ENCODE data around the gene SYNE4. TPM values are rescaled to one million over a fixed set of nuclear protein-coding genes. Genes with fewer than 3 reads are reported as not detected.

Gene SYNE4, protein sequence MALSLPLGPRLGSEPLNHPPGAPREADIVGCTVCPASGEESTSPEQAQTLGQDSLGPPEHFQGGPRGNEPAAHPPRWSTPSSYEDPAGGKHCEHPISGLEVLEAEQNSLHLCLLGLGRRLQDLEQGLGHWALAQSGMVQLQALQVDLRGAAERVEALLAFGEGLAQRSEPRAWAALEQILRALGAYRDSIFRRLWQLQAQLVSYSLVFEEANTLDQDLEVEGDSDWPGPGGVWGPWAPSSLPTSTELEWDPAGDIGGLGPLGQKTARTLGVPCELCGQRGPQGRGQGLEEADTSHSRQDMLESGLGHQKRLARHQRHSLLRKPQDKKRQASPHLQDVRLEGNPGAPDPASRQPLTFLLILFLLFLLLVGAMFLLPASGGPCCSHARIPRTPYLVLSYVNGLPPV
- total RNA-seq = under 0.01 TPM in 1 of 2 replicates, not detected in the other

DNA sequence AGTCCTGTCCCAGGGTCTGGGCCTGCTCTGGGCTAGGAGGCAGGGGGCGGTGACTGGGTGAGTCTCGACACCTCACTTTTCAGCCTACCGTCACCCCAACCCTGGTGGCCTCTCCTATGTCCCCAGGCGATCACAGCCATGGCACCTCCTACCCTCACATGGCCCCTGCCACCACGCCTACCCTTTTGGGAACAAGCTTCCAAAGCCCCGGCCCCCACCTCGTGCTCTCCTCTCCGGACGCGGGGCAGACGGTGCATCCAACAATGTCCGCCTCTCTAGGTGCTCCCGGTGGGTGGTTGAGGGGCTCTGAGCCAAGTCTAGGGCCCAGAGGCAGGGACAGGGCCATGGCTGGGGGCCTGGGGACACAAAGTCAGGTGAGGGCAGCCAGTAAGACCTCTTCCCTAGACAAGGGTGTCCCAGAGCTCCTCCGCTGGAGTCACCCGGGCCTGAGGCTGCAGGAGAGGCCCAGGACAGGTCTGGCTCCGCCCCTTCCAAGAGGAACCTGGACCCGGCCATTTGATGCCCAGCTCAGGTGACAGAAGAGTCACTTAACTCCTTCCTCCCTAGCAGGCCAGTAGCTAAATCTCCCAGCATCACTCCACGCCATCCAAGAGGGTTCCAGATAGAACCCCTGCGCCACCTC is at the start of gene SYNE4:
SYNE4 (minus strand) TSS at position 478 of the 643 bp plus-strand sequence; CDS start at position 346, 132 bp downstream.

DNA sequence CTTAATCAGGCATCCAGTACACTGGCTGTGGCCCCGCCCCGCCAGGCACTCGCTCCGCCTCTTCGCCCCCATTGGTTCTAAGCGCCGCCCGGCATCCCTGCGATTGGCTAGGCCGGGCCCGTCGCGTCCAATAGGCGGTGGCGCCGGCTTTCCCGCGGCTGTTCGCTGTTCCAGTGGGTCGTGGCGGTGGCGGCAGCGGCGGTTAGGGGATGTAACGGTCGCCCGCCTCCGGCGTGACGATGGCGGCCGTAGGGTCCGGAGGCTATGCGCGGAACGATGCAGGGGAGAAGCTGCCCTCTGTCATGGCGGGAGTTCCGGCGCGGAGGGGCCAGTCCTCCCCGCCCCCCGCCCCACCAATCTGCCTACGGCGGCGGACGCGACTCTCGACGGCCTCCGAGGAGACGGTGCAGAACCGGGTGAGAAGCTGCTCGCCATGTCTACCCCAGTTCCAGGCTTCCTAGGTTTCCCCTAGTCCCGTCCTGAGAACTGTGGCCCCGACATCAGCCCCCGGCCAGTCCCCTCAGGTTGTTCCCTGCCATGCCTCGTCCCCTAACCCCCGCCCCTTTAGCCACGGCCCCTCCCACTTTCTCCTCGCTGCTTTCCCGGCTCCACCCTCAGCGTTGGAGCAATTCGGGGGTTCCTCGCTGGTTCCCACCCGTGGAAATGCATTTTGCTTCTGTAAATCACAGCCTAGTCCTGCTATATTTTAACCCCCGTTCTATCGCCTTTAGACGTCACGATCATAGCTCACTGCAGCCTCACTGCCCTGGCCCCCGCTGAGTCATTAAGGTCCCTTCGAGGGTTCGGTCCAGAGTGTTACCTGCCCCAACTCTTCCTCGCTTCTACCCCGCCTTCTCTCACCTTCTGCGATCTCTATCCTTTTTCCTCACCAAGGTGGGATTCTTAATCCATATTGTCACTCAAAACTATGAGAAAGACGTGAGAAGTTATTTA is 46.4 kb upstream of the SYNE4 start, which contains the start of gene WDR62:
WDR62 (plus strand) TSS at position 165 of the 954 bp plus-strand sequence; CDS start at position 240, 75 bp downstream.

DNA sequence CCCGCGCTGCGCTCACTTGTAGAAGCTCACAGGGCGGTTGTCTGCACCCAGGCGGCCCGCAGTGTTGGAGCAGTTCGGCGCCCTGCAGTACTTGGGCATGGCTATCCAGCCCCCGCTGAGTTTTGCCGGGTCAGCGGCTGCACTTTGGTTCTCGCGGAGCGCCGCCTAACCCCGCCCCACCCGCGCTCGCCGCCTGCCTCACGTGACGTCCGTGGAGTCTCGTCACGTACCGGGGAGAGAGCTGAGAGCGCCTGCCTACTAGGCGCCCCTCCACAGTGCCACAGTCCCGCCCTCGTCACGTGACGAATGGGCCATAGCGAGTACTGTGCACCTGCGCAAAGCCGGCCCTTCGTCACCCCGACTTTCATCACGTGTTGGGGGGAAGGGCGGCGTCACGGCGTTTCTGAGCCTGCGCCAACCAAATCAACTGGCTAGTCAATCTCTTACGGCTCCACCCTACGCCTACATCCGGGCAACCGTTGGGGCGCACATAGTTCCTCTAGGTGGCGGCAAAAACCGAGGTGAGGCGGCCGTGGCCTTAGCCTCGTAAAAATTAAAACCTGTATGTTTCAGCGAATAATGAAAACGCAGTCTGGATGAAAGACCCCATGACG is 45.6 kb upstream of the SYNE4 start, which contains the start of gene THAP8:
THAP8 (minus strand) TSS at position 167 of the 614 bp plus-strand sequence; CDS start at position 99, 68 bp downstream.

GRCh38 chr19:36032251-36033104 is 23.9 kb upstream of the SYNE4 start, which contains the start of gene CLIP3:
Gene CLIP3 (minus strand): TSS chr19:36032873. CDS start chr19:36032357, 516 bp downstream.

DNA sequence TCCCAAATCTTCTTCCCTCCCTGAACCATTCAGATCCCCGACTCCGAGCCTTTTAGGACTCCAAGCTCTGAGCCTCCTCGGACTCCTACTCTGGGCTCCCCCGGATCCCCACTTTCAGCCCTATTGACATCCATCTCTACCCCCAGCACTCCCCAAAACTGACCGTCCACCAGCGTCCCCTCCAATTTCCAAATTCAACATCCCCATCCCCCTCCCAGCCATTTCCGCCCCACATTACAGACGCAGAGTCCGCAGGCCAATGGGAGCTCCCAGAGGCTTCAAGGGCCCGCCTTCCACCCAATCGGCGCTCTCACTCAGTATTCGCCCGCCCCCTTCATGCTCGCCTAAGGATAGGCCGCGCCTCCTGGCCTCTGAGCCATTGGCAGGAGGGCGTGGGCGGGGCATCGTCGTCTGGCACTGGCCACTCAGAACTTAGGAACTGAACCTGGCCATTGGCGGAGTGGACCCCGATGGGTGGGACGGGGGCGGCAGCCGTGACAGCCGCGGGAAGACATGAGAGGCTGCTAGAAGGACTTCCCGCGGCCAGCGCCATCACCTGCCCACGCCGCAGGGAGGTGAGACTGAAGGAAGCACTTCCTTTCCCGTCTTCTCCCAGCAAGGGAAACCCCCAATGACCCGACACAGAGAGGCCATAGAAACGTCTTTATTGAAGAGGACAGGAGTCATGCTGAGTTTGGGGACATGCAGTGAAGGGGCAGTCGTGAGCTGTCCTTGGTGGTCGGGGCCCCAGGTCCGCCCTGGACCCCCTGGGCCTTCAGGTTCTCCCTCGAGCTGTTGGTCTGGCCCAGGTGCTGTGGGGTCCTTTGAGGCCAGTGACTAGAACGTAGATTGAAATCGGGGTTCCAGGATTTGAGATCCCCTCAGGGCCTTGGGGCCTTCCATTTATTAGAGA is 5.7 kb upstream of the SYNE4 start, which contains the start of gene ALKBH6:
ALKBH6 (minus strand) TSS at position 202 of the 913 bp plus-strand sequence. CDS start 816 bp downstream, outside the sequence.

GRCh38 chr19:35995048-35995993 is 13.3 kb downstream of the SYNE4 start, which contains the start of gene SDHAF1:
Gene SDHAF1 (plus strand): TSS chr19:35995188. CDS start chr19:35995275, 87 bp downstream.

Small RNA genes lying within 50 kb of the gene (small RNA-seq; reads per million reads assigned to genes)
- not detected for gene AF038458.1

Other genes starting within 250 kb of the SYNE4 start
- gene ARHGAP33, start 233.2 kb downstream of the SYNE4 start, total RNA-seq = 5.9 and 6.3 TPM in 2 replicates
- not detected in 2 replicates for gene PRODH2, start 196.0 kb downstream of the SYNE4 start, total RNA-seq
- gene NPHS1, start 156.3 kb downstream of the SYNE4 start, total RNA-seq = not detected in 2 replicates
- gene KIRREL2, start 151.9 kb downstream of the SYNE4 start, total RNA-seq = under 0.01 TPM in 1 of 2 replicates, not detected in the other
- 0.37 and 1.2 TPM in 2 replicates for gene APLP1, start 140.2 kb downstream of the SYNE4 start, total RNA-seq
- 4.4 and 6.1 TPM in 2 replicates for gene NFKBID, start 108.3 kb downstream of the SYNE4 start, total RNA-seq
- gene HCST, start 106.3 kb downstream of the SYNE4 start, total RNA-seq = 0.37 and 0.59 TPM in 2 replicates
- not detected in 2 replicates for gene TYROBP, start 100.5 kb downstream of the SYNE4 start, total RNA-seq
- gene LRFN3, start 72.4 kb downstream of the SYNE4 start, total RNA-seq = 3.9 and 4.0 TPM in 2 replicates
- gene SDHAF1, start 13.6 kb downstream of the SYNE4 start, total RNA-seq = 14.9 and 18.0 TPM in 2 replicates
- 12.7 and 14.3 TPM in 2 replicates for gene ALKBH6, start 5.4 kb upstream of the SYNE4 start, total RNA-seq
- gene CLIP3, start 24.1 kb upstream of the SYNE4 start, total RNA-seq = 5.5 and 6.2 TPM in 2 replicates
- 1.4 and 3.7 TPM in 2 replicates for gene THAP8, start 45.5 kb upstream of the SYNE4 start, total RNA-seq
- 4.0 and 9.6 TPM in 2 replicates for gene WDR62, start 46.1 kb upstream of the SYNE4 start, total RNA-seq
- gene OVOL3, start 102.3 kb upstream of the SYNE4 start, total RNA-seq = not detected in 2 replicates
- gene POLR2I, start 106.1 kb upstream of the SYNE4 start, total RNA-seq = 51.8 and 59.2 TPM in 2 replicates
- gene TBCB, start 106.7 kb upstream of the SYNE4 start, total RNA-seq = 96.8 and 161 TPM in 2 replicates
- 343 and 389 TPM in 2 replicates for gene CAPNS1, start 131.3 kb upstream of the SYNE4 start, total RNA-seq
- gene COX7A1, start 143.6 kb upstream of the SYNE4 start, total RNA-seq = 3.3 TPM in 2 replicates
- 5.1 and 6.6 TPM in 2 replicates for gene ZNF565, start 205.9 kb upstream of the SYNE4 start, total RNA-seq
- gene ZNF146, start 206.3 kb upstream of the SYNE4 start, total RNA-seq = 50.7 and 66.1 TPM in 2 replicates